GM12891 (cell line): Measurements from ENCODE around the gene CRKL.

Source experiments
- POLR2A ChIP-seq: IDR thresholded peaks from 2 replicates; pipeline ENCODE4 v1.6.1; 2011; ENCODE audit warnings: low read depth, low read length, control low read depth
- POLR2AphosphoS5 ChIP-seq: IDR thresholded peaks from 2 replicates; pipeline ENCODE4 v1.6.1; 2011; ENCODE audit warnings: low read depth, low read length, control low read depth
- SPI1 ChIP-seq: IDR thresholded peaks from 2 replicates; pipeline ENCODE4 v1.6.1; 2011; ENCODE audit warnings: low read depth, low read length, control low read depth
- TAF1 ChIP-seq: IDR thresholded peaks from 2 replicates; pipeline ENCODE4 v1.6.1; 2011; ENCODE audit warnings: low read depth, low read length, control low read depth

DNA sequence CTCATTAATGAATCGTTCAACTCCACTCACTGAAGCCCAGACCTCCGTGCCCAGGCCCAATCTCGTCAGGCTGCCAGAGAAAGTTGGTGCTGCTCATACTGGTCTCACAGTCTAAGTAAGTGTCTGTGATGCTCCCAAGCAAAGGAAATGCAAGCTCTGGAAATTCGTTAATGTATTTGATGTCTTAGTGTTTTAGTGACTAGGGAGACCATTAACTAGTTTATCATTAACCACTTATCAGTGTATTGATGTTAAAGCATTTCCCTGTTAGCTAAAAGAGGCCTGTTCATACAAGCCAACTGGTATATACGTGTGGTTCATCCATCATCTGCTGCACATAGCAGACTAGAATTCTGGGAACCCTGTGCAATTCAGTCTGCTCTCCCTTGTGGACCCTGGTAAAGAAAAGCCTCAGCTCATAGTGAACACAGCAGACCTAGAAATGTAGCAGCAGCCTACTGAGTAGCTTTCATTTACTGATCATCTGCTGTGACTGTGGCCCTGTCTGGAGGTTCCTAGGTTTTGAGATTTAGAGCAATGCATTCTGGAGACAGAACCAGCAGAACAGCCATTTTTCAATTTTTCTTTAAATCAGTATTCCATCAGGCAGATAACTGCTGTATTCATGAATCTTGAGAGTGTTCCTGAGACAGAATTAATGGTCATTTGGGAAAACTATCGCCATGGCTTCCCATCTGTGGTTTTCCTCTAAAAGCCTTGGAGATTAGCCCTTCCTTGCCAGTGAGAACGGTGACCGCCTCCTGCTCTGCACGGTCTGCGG, 34.1 kb downstream of the CRKL start:
- TF ChIP-seq POLR2AphosphoS5 (no peak), POLR2A (no peak), TAF1 (no peak), SPI1 (no peak)
